B cell (primary cell): ENCODE data around the gene OR52I1. TPM values are rescaled to one million over a fixed set of nuclear protein-coding genes. Genes with fewer than 3 reads are reported as not detected.

Experiments
- ATAC-seq: fragments of 200-7000 bp; cut with Tn5 transposase; one replicate; pipeline ENCODE4 v1.10.0; 2021; ENCODE audit warnings: low read depth, mild to moderate bottlenecking, moderate number of reproducible peaks, moderate library complexity
- CTCF ChIA-PET: fragments of 350-600 bp; sonication (Branson Sonifier 250); formaldehyde crosslinking; loops from one replicate; lab custom pipeline; 2021; ENCODE audit warnings: antibody characterized with exemption, inconsistent platforms; lab: Charles Lee
- POLR2A ChIA-PET: fragments of 350-600 bp; sonication (Branson Sonifier 250); formaldehyde crosslinking; loops from one replicate; lab custom pipeline; 2021; ENCODE audit warnings: antibody characterized with exemption; lab: Charles Lee
- DNase-seq: peaks from one replicate; pipeline ENCODE4 v3.0.0; 2013
- H2AFZ ChIP-seq: 2 replicates; pipeline ENCODE4 v1.6.1; 2012; ENCODE audit warnings: mild to moderate bottlenecking, low read depth, low read length; ENCODE audit not compliant: insufficient read depth, poor library complexity, severe bottlenecking
- H3K27ac ChIP-seq, 2 donors: 1 replicate in 1 of 2; 2 replicates in 1 of 2; pipeline ENCODE4 v1.5.1; 2012 to 2013; ENCODE audit warnings: low read length in 2 of 2, mild to moderate bottlenecking in 2 of 2, moderate library complexity in 1 of 2
- H3K27me3 ChIP-seq, 4 experiments: fragments of 200-600 bp in 1 of 4; sonication (generic) in 1 of 4; replicated peaks in 1 of 4; 1 replicate in 2 of 4; 2 replicates in 2 of 4; pipeline versions ENCODE4 v1.6.1 to v1.7.0; 2013 to 2016; ENCODE audit warnings: low read length in 3 of 4, mild to moderate bottlenecking in 2 of 4, mixed read lengths in 1 of 4, moderate library complexity in 1 of 4; ENCODE audit not compliant: insufficient read depth in 4 of 4, control insufficient read depth in 3 of 4; ENCODE audit errors: control extremely low read depth in 1 of 4
- H3K36me3 ChIP-seq, 2 experiments: replicated peaks in 1 of 2; 1 replicate in 1 of 2; 2 replicates in 1 of 2; pipeline versions ENCODE4 v1.6.1 to v1.7.1; 2013; ENCODE audit warnings: low read length in 1 of 2; ENCODE audit not compliant: insufficient read depth in 2 of 2, control insufficient read depth in 1 of 2; ENCODE audit errors: control extremely low read depth in 1 of 2, extremely low read depth in 1 of 2
- H3K4me1 ChIP-seq, 2 donors: fragments of 200-600 bp in 1 of 2; sonication (generic) in 1 of 2; 1 replicate in 1 of 2; 2 replicates in 1 of 2; pipeline versions ENCODE4 v1.5.1 to v1.6.1; 2013 to 2017; ENCODE audit warnings: low read length in 2 of 2; ENCODE audit not compliant: control insufficient read depth in 2 of 2, insufficient read depth in 2 of 2
- H3K4me2 ChIP-seq: replicated peaks from 2 replicates; pipeline ENCODE3; 2012; ENCODE audit warnings: mild to moderate bottlenecking, low read depth, low read length; ENCODE audit not compliant: poor library complexity, severe bottlenecking
- H3K4me3 ChIP-seq, 5 experiments: fragments of 200-600 bp in 1 of 5; sonication (generic) in 1 of 5; 1 replicate in 3 of 5; 2 replicates in 2 of 5; pipeline versions ENCODE4 v1.5.1 to v1.7.0; 2011 to 2016; ENCODE audit warnings: low read length in 4 of 5, mild to moderate bottlenecking in 4 of 5, low read depth in 2 of 5, control low read depth in 1 of 5, moderate library complexity in 1 of 5; ENCODE audit not compliant: insufficient read depth in 1 of 5; ENCODE audit errors: control extremely low read depth in 1 of 5, extremely low read depth in 1 of 5
- H3K79me2 ChIP-seq: fragments of 200-600 bp; sonication (generic); one replicate; pipeline ENCODE4 v1.6.0; 2016; ENCODE audit warnings: low read length; ENCODE audit not compliant: control insufficient read depth, insufficient read depth
- H3K9ac ChIP-seq: fragments of 200-600 bp; sonication (generic); 2 replicates; pipeline ENCODE4 v1.6.1; 2017; ENCODE audit warnings: mild to moderate bottlenecking, low read length, moderate library complexity
- H3K9me3 ChIP-seq, 3 donors: one replicate each; pipeline versions ENCODE4 v1.6.1 to v1.7.1; 2013; ENCODE audit warnings: low read length in 2 of 3; ENCODE audit not compliant: control insufficient read depth in 2 of 3, insufficient read depth in 1 of 3; ENCODE audit errors: control extremely low read depth in 1 of 3
- H4K20me1 ChIP-seq: 2 replicates; pipeline ENCODE4 v1.6.0; 2012; ENCODE audit warnings: mild to moderate bottlenecking, low read length; ENCODE audit not compliant: insufficient read depth, control insufficient read depth, poor library complexity, severe bottlenecking
- H3K27ac Mint-ChIP-seq: one replicate; pipeline ENCODE4 v1.8.0; 2021; ENCODE audit warnings: mixed read lengths
- H3K27me3 Mint-ChIP-seq: one replicate; pipeline ENCODE4 v1.8.0; 2021; ENCODE audit warnings: mixed read lengths
- H3K4me1 Mint-ChIP-seq: one replicate; pipeline ENCODE4 v1.8.0; 2021; ENCODE audit warnings: mixed read lengths
- H3K4me3 Mint-ChIP-seq: one replicate; pipeline ENCODE4 v1.8.0; 2021; ENCODE audit warnings: mixed read lengths
- H3K9me3 Mint-ChIP-seq: one replicate; pipeline ENCODE4 v1.8.0; 2022; ENCODE audit warnings: mixed read lengths; ENCODE audit not compliant: insufficient read depth
- EZH2 ChIP-seq: IDR thresholded peaks from 2 replicates; pipeline ENCODE4 v1.6.1; 2012; ENCODE audit warnings: borderline replicate concordance, low read depth, mild to moderate bottlenecking, moderate library complexity, low read length; ENCODE audit not compliant: insufficient read depth, poor library complexity, severe bottlenecking
- WGBS: methylation state at CpG from one replicate; pipeline ENCODE4 v1.1.5; 2013; ENCODE audit warnings: missing lambda C conversion rate; ENCODE audit not compliant: insufficient coverage; 5-methylcytosine and 5-hydroxymethylcytosine counted together
- intact Hi-C: fragments of 100-400 bp; cut with micrococcal nuclease; formaldehyde crosslinking; loops from one replicate; pipeline ENCODE4 v1.10.0; 2022
- polyA plus RNA-seq: library from polyadenylated mRNA; depleted of rRNA; stranded (reverse); fragments of >200 nt; gene quantifications from 2 replicates; pipeline ENCODE4 v1.2.3, GENCODE V29; 2012
- total RNA-seq, 2 donors: library from RNA; stranded (reverse); fragments of 120-200 nt in 1 of 2; gene quantifications; 1 replicate in 1 of 2; 2 replicates in 1 of 2; pipeline versions ENCODE4 v1.2.3 to v1.2.4, GENCODE V29; 2013 to 2022
- TF ChIP-seq, protein P1 (sequence below): fragments of 200-600 bp; IDR thresholded peaks from one replicate; pipeline ENCODE4 v1.8.0; 2022; ENCODE audit warnings: antibody characterized with exemption, mild to moderate bottlenecking

OR52I1 gene
- total and polyA plus RNA-seq, 2 donors (not counting 1 experiment from before 2014, with no cell fraction given): not detected

DNA sequence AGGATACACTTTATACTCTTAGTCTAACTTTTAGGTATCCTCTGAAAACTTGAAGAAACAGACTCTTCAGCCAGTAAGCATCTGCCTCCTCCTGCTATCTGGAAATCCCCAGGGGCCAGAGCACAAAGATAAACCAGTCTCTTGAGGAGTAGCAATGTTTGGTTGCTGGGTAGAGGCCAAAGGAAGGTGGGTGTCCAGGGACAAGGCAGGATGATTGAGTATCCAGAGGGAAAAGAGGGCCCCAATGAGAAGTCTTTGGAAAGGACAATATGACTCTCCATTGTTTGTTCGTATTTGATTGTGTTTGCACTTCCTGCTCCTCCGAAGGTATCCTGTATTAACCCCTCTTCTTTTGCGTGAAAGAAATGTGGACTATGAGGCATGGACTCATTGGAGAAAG, 4.8 kb upstream of the OR52I1 start:
- Histone ChIP-seq H2AFZ (no peak overlapping the region), H4K20me1 (no peaks in the 10 kb centered on the region), H3K4me1 (no peaks in the 10 kb centered on the region), H3K9me3 (no peaks in the 10 kb centered on the region), H3K4me3 (no peak overlapping the region), H3K9ac (no peak overlapping the region), H3K36me3 (no peaks in the 10 kb centered on the region), H3K27ac (no peak overlapping the region), H3K4me2 (no peak overlapping the region), H3K79me2 (no peaks in the 10 kb centered on the region), H3K27me3 (peaks cover 0 to 3% (median 0%) of the 10 kb centered on the region in 4 experiments)
- Mint-ChIP-seq H3K27ac (no peak overlapping the region), H3K4me1 (no peaks in the 10 kb centered on the region), H3K4me3 (no peak overlapping the region), H3K9me3 (no peaks in the 10 kb centered on the region), H3K27me3 (peaks cover 16% of the 10 kb centered on the region)
- ATAC-seq (no peak), DNase-seq (no peak)
- intact Hi-C loops: no loop called here
- WGBS: 100% methylated on average over 1 of the region's 3 CpGs
- no peak for TF ChIP-seq EZH2
- TF ChIP-seq, protein P1, sequence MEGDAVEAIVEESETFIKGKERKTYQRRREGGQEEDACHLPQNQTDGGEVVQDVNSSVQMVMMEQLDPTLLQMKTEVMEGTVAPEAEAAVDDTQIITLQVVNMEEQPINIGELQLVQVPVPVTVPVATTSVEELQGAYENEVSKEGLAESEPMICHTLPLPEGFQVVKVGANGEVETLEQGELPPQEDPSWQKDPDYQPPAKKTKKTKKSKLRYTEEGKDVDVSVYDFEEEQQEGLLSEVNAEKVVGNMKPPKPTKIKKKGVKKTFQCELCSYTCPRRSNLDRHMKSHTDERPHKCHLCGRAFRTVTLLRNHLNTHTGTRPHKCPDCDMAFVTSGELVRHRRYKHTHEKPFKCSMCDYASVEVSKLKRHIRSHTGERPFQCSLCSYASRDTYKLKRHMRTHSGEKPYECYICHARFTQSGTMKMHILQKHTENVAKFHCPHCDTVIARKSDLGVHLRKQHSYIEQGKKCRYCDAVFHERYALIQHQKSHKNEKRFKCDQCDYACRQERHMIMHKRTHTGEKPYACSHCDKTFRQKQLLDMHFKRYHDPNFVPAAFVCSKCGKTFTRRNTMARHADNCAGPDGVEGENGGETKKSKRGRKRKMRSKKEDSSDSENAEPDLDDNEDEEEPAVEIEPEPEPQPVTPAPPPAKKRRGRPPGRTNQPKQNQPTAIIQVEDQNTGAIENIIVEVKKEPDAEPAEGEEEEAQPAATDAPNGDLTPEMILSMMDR: no peak
- ChIA-PET POLR2A (no interaction called here), CTCF (no interaction called here)

DNA sequence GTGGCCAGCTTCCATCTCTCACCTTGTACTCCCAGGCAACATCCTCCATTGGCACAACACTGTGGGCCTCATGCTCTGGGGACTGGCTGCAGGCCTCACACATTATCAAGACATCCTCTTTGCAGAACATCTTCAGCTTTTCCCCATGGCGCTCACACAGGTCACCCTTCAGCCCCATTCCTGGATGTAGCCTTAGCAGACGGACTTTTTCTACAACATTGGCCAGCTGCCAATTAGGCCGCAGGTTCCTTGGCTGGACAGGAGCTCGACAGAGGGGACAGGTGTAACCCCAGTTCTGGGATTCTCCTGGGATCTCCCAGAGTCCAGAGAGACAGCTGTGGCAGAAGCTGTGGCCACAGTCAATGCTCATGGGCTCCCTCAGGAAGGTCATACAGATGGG, 11.2 kb downstream of the OR52I1 start:
- WGBS: 100% methylated on average over 4 of the region's 4 CpGs
- H3K4me1 Mint-ChIP-seq: peaks cover 38% of the 10 kb centered on the region
- Histone ChIP-seq H3K4me2 (no peak overlapping the region), H3K36me3 (peaks cover 0 to 39% of the 10 kb centered on the region in 2 experiments), H2AFZ (no peak overlapping the region), H3K27ac (no peak overlapping the region), H3K9me3 (no peaks in the 10 kb centered on the region), H3K79me2 (peaks cover 5% of the 10 kb centered on the region), H4K20me1 (peaks cover 6% of the 10 kb centered on the region), H3K4me3 (no peak overlapping the region), H3K27me3 (no peaks in the 10 kb centered on the region), H3K9ac (no peak overlapping the region), H3K4me1 (peaks cover 14 to 22% of the 10 kb centered on the region in 2 donors)
- ATAC-seq (no peak), DNase-seq (no peak)
- ChIA-PET POLR2A (no interaction called here), CTCF (interaction anchor here (2.8 kb wide), 1 partner anchor 32 kb away, joined by 7 read pairs; the partner anchor contains the start of gene OR51D1)
- no peaks in the 10 kb centered on the region for H3K27me3 Mint-ChIP-seq
- H3K4me3 Mint-ChIP-seq: no peak overlapping the region
- H3K27ac Mint-ChIP-seq: no peak overlapping the region
- no peaks in the 10 kb centered on the region for H3K9me3 Mint-ChIP-seq
- intact Hi-C loops: loop anchor here (10.0 kb wide), 1 partner anchor 1630 kb away; the partner anchor contains the start of genes CNGA4 and FHIP1B
- TF ChIP-seq EZH2: no peak
- TF ChIP-seq, protein P1: no peak
